ENCODE results near the gene SH3BP1.

DNA sequence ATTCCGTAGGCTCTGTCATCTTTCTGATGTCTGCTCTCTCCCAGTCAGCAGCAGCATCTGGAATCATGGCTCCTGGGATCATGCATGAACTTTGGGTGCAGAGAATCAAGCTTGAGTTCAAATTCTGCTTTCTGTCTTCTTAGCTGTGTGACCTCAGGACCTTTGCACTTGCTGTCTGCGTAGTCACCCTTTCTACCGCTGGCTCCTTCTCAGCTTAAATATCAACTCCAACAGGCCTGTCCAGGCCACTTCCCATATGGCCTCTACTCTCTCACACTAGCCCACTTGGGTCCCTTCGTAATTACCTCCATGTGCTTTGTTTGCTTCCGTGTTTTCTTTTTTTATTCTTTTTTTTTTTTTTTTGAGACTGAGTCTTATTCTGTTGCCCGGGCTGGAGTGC, 35.4 kb upstream of the SH3BP1 start:
- TF ChIP-seq, protein P1, sequence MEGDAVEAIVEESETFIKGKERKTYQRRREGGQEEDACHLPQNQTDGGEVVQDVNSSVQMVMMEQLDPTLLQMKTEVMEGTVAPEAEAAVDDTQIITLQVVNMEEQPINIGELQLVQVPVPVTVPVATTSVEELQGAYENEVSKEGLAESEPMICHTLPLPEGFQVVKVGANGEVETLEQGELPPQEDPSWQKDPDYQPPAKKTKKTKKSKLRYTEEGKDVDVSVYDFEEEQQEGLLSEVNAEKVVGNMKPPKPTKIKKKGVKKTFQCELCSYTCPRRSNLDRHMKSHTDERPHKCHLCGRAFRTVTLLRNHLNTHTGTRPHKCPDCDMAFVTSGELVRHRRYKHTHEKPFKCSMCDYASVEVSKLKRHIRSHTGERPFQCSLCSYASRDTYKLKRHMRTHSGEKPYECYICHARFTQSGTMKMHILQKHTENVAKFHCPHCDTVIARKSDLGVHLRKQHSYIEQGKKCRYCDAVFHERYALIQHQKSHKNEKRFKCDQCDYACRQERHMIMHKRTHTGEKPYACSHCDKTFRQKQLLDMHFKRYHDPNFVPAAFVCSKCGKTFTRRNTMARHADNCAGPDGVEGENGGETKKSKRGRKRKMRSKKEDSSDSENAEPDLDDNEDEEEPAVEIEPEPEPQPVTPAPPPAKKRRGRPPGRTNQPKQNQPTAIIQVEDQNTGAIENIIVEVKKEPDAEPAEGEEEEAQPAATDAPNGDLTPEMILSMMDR (conservative IDR thresholded peaks at IDR 0.05 in 1 of 2, IDR thresholded peaks at IDR 0.05 in 1 of 2; ENCODE audit: low read depth in 1 of 2, low read length in 2 of 2) = no peak
- no peak for TF ChIP-seq EZH2 (IDR thresholded peaks at IDR 0.05; ENCODE audit: low read length, missing control alignments)
